Thyroid gland (tissue), 4 donors: Measurements from ENCODE around the gene NDUFAF7. TPM values are rescaled to one million over a fixed set of nuclear protein-coding genes. Genes with fewer than 3 reads are reported as not detected.

Source experiments
- DNase-seq, 2 donors: peaks; one replicate each; pipeline ENCODE4 v3.0.0-alpha.2; 2019
- H3K27ac ChIP-seq, 3 donors: fragments of 200-600 bp; sonication (generic); 1 replicate in 2 of 3; 2 replicates in 1 of 3; pipeline ENCODE4 v1.5.1; 2016 to 2019; ENCODE audit warnings: mild to moderate bottlenecking in 1 of 3, moderate library complexity in 1 of 3
- H3K27me3 ChIP-seq: fragments of 200-600 bp; sonication (generic); one replicate; pipeline ENCODE4 v1.5.1; 2019
- H3K36me3 ChIP-seq, 2 donors: fragments of 200-600 bp; sonication (generic); one replicate each; pipeline ENCODE4 v1.5.1; 2016 to 2019
- H3K4me1 ChIP-seq, 2 donors: fragments of 200-600 bp; sonication (generic); one replicate each; pipeline ENCODE4 v1.5.1; 2017 to 2019
- H3K4me3 ChIP-seq, 3 donors: fragments of 200-600 bp; sonication (generic); replicated peaks in 1 of 3; 1 replicate in 2 of 3; 2 replicates in 1 of 3; pipeline ENCODE4 v1.5.1; 2016; ENCODE audit warnings: mild to moderate bottlenecking in 1 of 3
- H3K9me3 ChIP-seq: fragments of 200-600 bp; sonication (generic); one replicate; pipeline ENCODE4 v1.5.1; 2017
- POLR2A ChIP-seq, 2 donors: fragments of 450-650 bp; IDR thresholded peaks; one replicate each; pipeline ENCODE4 v1.6.1; 2017; ENCODE audit warnings: antibody characterized with exemption in 2 of 2, mild to moderate bottlenecking in 2 of 2, moderate library complexity in 1 of 2
- WGBS, 2 donors: methylation state at CpG; one replicate each; pipeline ENCODE4 v1.1.5; 2017; 5-methylcytosine and 5-hydroxymethylcytosine counted together
- intact Hi-C: fragments of 100-400 bp; cut with DNase I; formaldehyde crosslinking; loops from one replicate; pipeline ENCODE4 v1.15.1; 2023
- total RNA-seq, 4 donors: library from RNA; depleted of rRNA; stranded (reverse); fragments of >200 nt; gene quantifications; one replicate each; pipeline ENCODE4 v1.2.3, GENCODE V29; 2016
- TF ChIP-seq, protein P1 (sequence below), 6 experiments: fragments of 200-600 bp in 3 of 6; fragments of 450-650 bp in 3 of 6; sonication (generic) in 3 of 6; IDR thresholded peaks; one replicate each; pipeline ENCODE4 v1.5.1; 2016 to 2019; ENCODE audit warnings: antibody characterized with exemption in 6 of 6, mild to moderate bottlenecking in 2 of 6, inconsistent platforms in 1 of 6, moderate library complexity in 1 of 6

Gene NDUFAF7
- total RNA-seq, 4 donors from 2014 or later: 11.5 to 23.1 (median 19.1) TPM

DNA sequence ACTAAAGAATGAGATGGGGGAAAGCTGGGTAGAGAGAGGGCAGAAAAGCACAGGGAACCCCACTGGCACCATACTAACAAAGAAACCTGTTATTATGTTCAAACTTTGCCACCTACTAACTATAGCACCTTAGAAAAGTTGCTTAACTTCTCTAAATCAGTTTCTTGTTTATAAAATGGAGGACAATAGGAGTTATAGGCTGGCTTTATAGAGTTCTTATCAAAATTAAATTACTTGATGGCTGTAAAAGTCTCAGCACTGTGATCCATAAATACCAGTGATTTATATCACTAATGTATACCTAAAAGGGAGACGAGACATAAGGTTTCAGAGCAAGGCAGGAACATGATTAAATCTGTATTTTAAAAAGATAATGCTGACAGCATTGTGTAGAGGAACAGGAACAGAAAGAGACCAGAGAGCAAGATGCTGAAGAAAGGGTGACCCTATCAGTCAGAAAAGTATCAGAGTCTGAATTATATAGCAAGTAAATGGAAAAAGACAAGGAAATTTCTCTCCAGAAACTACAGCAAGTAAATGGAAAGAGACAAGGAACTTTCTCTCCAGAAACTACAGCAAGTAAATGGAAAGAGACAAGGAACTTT lies 64.1 kb downstream of the NDUFAF7 start:
- intact Hi-C loops: no loop called here
- WGBS, 2 donors: 95 to 96% methylated on average over 1 of the region's 1 CpG
- no peak for DNase-seq
- Histone ChIP-seq H3K4me1 (no peaks in the 10 kb centered on the region), H3K27me3 (no peaks in the 10 kb centered on the region), H3K4me3 (no peak overlapping the region), H3K9me3 (no peaks in the 10 kb centered on the region), H3K36me3 (peaks cover 0 to 4% of the 10 kb centered on the region in 2 donors), H3K27ac (no peak overlapping the region)
- TF ChIP-seq, protein P1, sequence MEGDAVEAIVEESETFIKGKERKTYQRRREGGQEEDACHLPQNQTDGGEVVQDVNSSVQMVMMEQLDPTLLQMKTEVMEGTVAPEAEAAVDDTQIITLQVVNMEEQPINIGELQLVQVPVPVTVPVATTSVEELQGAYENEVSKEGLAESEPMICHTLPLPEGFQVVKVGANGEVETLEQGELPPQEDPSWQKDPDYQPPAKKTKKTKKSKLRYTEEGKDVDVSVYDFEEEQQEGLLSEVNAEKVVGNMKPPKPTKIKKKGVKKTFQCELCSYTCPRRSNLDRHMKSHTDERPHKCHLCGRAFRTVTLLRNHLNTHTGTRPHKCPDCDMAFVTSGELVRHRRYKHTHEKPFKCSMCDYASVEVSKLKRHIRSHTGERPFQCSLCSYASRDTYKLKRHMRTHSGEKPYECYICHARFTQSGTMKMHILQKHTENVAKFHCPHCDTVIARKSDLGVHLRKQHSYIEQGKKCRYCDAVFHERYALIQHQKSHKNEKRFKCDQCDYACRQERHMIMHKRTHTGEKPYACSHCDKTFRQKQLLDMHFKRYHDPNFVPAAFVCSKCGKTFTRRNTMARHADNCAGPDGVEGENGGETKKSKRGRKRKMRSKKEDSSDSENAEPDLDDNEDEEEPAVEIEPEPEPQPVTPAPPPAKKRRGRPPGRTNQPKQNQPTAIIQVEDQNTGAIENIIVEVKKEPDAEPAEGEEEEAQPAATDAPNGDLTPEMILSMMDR (IDR thresholded peaks at IDR 0.05): no peak
- no peak for TF ChIP-seq POLR2A (IDR thresholded peaks at IDR 0.05)

DNA sequence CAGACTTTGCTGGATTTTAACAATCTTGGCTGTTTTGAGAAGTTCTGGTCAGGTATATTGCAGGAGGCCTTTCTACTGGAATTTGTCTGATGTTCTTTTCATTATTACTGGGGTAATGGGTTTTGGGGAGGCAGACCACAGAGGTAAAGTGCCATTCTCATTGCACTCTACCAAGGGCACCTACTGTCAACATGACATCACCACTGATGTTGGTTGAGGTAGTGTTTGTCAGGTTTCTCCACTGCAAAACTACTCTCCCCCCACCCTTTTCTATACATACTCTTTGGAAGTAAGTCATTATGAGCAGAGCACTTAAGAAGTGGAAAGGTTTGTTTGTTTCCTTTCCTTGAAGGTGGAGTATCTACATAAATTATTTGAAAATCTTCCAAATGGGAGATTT lies 66.2 kb downstream of the NDUFAF7 start:
- H3K27me3 ChIP-seq: no peaks in the 10 kb centered on the region
- DNase-seq: no peak
- peaks cover 0 to 4% of the 10 kb centered on the region in 2 donors for H3K36me3 ChIP-seq
- H3K27ac ChIP-seq: no peak overlapping the region
- no peaks in the 10 kb centered on the region for H3K4me1 ChIP-seq
- intact Hi-C loops: no loop called here
- TF ChIP-seq, protein P1 (IDR thresholded peaks at IDR 0.05): no peak
- TF ChIP-seq POLR2A (IDR thresholded peaks at IDR 0.05): no peak
- no peak overlapping the region for H3K4me3 ChIP-seq
- H3K9me3 ChIP-seq: no peaks in the 10 kb centered on the region

Other genes starting within 250 kb of the NDUFAF7 start
- 10 to 100 TPM; 34.3 to 52.7 (median 44.5) TPM for gene HEATR5B, start 147.3 kb upstream of the NDUFAF7 start, total RNA-seq
- 10 to 100 TPM in 1 of 4 donors, 1 to 10 TPM in 3; 6.2 to 10.6 (median 8.7) TPM for gene GPATCH11, start 147.1 kb upstream of the NDUFAF7 start, total RNA-seq
- gene EIF2AK2, start 74.7 kb upstream of the NDUFAF7 start, total RNA-seq: 10 to 100 TPM; 28.6 to 41.7 (median 31.0) TPM
- not detected for gene SULT6B1, start 43.0 kb upstream of the NDUFAF7 start, total RNA-seq
- 10 to 100 TPM; 21.0 to 34.2 (median 29.3) TPM for gene CEBPZOS, start 35.2 kb upstream of the NDUFAF7 start, total RNA-seq
- 10 to 100 TPM; 31.4 to 46.1 (median 34.5) TPM for gene CEBPZ, start 62 bp upstream of the NDUFAF7 start, total RNA-seq
- 10 to 100 TPM; 31.3 to 45.2 (median 42.2) TPM for gene PRKD3, start 93.2 kb downstream of the NDUFAF7 start, total RNA-seq
- 1 to 10 TPM; 1.0 to 6.0 (median 4.3) TPM for gene QPCT, start 113.0 kb downstream of the NDUFAF7 start, total RNA-seq